HG03457 (cell line): ENCODE measurements around the gene C11orf97.

Experiments
- ATAC-seq: cut with Tn5 transposase; IDR thresholded peaks from one replicate; pipeline ENCODE4 v1.9.1; 2021; ENCODE audit warnings: moderate number of reproducible peaks; ENCODE audit not compliant: unreplicated experiment

C11orf97 gene

DNA sequence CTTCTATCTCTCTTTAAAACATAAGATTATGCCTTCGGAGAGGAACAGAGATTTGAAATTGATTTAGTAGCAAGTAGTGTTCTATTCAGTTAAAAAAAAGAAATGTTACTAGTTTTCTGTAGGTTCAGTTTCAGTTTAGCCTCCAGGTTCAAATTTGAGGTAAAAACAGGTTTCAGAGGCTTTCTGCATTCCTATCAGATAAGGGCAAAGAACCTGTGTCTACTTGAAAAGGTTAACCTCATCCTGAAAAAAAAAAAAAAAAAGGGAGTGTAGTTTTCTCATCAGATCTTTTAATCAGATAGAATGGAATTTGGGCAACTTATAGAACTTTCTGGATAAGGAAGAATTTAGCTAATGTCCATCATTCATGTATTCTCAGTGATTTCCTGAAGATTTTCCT is 12.1 kb downstream of the C11orf97 start:
- ATAC-seq: no peak

DNA sequence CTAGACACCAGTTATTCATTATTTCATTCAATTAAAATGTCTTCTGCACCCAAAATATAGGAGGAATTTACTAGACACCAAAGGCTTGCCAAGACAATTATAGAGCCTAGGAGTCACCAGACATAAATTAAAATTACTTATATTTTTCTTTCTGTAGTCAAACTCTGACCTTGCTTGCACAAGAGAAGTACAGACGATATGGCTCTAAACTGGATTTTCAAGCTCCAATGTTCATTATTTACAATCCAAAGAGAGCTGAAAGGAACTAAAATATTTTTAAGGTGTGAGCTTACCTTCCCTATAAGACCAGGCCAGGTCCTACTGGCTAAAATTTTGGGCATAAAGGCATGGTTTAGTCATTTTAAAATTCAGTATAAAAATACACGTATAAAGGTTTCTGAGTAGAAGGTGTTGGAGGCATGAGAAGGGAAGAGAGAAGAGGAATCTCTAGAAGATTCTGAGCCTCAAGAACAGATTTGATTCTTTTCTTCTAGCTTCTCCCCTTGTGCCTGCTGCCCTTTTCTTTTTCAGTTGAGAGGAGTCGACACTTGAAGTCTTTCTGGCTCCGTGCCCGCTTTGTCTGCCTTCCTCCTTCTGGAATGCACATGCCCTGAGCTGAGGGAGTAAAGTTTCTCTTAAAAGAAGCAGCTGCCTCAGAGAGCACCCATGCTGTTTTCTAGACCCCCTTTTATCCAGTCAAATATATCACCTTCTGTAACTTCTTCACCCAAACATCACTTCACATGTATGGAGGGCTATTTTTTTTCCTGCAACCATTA is 13.5 kb downstream of the C11orf97 start:
- ATAC-seq: no peak

DNA sequence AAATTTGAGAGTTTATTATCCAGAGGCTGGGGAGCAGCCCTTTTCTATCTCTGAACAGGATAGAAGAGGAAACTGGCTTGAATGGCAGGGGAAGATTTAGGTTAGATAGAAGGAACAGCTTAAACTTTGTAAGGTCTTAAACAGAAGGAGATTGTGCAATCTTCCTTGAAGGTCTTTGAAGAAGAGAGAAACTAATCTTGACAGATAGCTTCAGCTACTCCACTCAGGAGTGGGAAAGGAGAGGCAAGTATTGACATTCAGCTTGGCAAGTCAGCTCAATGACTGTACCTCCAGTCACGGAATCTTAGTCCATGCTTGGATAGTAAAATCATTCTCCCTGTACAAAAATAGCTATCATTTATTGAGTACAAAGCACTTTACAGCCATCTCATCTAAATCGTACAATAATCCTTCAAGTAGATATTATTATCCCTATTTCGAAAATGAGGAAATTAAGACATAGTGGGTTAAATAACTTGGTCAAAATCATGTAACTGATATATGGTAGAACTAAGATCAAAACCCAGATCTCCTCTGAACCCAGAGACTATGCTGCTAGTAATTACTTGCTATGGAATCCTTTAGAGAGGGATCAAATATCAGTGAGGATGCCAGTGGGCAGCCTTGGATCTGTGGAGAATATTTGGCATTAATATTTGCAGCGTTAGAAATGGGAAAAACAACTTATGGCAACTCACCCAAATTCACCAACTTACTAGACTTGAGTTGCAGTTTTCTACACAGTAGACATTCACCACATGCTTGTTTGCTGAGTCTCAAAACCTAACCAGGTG is 14.6 kb downstream of the C11orf97 start:
- ATAC-seq: no peak

DNA sequence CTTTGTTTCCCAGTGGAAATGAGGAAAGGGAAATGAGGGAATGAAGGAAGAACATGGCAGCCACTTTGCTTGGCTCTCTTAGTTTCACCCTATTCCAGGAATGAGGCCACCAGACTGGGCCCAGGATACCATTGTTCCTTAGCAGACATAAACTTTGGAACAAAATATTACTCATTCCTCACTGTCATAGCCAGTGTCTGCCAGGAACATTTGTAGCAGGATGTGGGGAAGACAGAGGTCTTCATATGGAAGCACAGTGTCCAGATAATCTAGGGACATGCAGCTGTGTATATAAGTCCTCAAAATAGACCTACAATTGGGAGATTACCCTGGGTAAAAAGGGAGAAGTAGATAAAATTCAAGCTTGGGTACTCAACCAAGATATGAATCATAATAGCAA is 16.3 kb downstream of the C11orf97 start:
- ATAC-seq: no peak

DNA sequence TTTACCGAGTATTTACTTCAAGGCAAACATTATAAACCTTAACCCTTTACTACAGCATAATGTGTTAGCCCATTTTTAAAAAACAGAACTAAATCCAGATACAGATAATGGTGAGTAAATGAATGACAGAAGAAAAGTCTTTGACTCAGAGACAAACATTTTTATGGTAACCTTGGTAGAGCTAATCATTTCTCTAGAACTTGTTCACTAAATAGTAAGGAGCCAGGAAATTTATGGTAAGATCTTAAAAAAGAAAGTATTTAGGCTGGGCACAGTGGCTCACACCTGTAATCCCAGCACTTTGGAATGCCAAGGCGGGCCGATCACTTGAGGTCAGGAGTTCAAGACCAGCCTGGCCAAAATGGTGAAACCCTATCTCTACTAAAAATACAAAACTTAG is 19.9 kb downstream of the C11orf97 start:
- ATAC-seq: no peak

DNA sequence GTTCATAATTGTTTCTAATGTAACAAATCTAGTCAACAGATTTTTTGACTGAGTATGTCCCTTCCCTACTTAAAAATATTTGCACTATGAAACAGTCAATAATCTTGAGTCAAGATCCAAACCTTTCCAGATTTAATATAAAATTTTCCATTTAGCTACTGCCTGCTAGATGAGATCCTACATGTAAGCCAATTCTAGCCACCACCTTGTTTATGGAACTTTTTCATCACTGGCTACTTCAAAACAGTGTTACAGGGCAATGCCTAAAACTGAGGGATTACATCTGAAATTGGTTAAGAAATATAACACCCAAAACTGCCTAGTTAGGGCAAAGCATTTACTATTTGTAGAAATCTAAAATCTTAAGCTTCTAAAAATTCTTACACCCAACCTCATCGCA is 20.9 kb downstream of the C11orf97 start:
- ATAC-seq: no peak

DNA sequence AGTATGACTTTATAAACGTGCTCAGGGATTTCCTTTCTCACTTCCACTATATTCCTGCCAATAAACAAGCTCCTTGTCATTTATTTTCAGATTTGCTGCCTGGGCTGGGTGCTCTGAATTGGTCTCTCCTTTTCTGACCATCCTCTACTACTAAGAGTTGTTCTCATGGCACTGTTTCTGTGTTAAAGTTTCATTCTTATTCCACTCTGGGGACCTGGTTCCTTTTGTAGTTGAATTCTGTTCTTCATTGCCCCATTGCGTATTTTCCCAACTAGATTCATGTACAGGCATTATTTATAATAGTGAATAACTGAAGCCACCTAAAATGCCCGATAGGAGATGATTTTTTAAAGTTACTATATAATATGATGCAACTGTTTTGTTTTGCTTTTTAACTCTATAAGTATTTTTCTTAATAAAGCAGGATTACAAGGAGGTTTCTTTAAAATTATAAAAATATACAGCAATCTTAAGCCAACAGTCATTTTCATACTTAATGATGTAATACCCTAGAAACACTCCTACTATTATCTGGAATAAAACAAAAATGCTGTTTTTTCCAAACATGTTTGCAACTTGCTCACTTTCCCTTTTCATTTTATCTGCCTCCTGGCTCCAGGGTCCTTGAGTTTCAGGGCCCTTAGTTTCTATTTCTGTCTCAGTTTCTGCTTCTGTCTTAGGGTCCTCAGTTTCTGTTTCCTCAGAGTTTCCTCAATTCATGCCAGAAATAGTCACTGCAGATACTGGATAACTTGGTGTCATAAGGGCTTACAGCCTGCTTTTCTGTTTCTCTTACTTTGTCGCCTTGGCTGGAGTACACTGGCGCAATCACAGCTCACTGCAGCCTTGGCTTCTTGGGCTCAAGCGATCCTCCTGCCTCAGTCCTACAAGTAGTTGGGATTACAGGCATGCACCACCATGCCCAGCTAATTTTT is 21.7 kb downstream of the C11orf97 start:
- ATAC-seq: no peak

DNA sequence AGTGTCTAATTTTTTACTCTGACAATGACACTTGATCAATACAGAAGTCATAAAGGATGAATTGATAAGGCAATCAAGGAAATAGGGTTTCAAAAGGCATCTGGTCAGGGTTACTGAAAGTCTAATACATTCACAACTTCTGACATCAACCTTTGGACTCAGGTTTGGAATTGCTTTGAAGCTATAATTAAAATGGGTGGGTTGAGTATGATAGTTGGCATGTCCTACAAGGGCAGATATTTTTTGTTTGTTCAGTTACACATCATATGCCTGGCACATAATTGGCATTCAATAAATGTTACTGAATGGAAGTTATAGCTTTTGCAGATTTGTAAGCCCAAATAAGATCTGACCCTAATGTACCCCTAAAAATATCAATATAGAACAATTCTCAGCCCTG is 24.1 kb downstream of the C11orf97 start:
- ATAC-seq: no peak

DNA sequence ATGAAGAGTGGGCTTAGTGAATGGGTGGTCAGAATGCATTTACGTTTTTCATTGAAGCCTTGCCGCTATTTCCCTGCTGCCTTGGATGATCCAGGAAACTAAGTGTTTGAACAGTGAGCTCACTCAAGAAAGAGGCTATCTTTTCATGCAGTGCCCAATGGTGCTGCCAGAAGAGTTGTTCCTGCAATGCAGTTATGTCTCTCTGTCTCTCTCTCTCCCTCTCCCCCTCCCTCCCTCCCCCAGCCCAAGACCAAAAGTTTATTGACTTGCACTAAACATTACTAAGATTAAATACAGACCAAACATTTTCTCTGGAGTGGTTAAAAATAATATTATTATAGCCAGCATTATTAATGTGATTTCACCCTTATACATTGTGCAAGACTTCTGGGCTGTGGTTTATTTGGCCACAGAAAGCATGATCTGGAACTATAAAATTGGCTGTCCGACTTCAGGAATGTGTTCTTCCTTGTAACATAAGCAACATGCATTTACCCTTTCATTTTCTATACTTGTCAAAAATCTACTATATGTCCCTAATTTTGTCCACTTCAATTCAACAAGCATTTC is 24.9 kb downstream of the C11orf97 start:
- no peak for ATAC-seq

DNA sequence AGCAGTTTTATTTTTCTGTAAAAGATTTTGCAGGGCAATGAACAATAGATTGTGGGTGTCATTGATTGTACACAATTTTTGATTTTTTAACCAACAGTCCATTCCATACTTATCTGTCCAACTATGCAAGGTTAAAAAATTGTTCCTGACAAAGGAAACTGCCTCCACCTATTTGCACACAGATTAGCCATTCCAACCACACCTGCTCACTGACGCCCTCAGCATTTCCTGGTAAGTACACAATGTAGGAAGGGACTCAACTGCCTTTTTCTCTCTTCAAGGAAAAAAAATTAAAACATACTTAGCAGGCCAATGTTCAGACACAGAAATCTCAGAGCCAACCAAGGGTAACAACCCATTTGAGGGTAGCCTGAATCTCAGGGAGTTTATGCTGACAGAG is 27.2 kb downstream of the C11orf97 start:
- ATAC-seq: no peak

DNA sequence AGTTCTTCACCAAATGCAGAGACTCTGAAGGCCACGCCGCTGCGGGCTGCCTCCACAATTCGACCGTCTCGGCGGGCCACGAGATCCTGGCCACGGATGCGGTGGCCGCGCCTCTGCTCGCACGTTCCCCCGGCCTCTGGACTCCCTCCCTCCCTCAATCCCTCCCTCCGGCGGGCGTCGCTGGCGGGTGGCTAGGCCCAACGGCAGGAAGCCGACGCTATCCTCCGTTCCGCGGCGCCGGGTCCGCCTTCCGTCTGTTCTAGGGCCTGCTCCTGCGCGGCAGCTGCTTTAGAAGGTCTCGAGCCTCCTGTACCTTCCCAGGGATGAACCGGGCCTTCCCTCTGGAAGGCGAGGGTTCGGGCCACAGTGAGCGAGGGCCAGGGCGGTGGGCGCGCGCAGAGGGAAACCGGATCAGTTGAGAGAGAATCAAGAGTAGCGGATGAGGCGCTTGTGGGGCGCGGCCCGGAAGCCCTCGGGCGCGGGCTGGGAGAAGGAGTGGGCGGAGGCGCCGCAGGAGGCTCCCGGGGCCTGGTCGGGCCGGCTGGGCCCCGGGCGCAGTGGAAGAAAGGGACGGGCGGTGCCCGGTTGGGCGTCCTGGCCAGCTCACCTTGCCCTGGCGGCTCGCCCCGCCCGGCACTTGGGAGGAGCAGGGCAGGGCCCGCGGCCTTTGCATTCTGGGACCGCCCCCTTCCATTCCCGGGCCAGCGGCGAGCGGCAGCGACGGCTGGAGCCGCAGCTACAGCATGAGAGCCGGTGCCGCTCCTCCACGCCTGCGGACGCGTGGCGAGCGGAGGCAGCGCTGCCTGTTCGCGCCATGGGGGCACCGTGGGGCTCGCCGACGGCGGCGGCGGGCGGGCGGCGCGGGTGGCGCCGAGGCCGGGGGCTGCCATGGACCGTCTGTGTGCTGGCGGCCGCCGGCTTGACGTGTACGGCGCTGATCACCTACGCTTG is 31.7 kb downstream of the C11orf97 start, which contains the start of gene FUT4:
Gene FUT4 (plus strand): TSS at position 227 of the 951 bp plus-strand sequence. CDS start 213 bp downstream, at position 440.
- ATAC-seq: peak; percentile 83

DNA sequence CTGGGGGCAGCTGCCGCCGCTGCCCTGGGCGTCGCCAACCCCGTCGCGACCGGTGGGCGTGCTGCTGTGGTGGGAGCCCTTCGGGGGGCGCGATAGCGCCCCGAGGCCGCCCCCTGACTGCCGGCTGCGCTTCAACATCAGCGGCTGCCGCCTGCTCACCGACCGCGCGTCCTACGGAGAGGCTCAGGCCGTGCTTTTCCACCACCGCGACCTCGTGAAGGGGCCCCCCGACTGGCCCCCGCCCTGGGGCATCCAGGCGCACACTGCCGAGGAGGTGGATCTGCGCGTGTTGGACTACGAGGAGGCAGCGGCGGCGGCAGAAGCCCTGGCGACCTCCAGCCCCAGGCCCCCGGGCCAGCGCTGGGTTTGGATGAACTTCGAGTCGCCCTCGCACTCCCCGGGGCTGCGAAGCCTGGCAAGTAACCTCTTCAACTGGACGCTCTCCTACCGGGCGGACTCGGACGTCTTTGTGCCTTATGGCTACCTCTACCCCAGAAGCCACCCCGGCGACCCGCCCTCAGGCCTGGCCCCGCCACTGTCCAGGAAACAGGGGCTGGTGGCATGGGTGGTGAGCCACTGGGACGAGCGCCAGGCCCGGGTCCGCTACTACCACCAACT is 32.5 kb downstream of the C11orf97 start:
- ATAC-seq: peak; percentile 0

DNA sequence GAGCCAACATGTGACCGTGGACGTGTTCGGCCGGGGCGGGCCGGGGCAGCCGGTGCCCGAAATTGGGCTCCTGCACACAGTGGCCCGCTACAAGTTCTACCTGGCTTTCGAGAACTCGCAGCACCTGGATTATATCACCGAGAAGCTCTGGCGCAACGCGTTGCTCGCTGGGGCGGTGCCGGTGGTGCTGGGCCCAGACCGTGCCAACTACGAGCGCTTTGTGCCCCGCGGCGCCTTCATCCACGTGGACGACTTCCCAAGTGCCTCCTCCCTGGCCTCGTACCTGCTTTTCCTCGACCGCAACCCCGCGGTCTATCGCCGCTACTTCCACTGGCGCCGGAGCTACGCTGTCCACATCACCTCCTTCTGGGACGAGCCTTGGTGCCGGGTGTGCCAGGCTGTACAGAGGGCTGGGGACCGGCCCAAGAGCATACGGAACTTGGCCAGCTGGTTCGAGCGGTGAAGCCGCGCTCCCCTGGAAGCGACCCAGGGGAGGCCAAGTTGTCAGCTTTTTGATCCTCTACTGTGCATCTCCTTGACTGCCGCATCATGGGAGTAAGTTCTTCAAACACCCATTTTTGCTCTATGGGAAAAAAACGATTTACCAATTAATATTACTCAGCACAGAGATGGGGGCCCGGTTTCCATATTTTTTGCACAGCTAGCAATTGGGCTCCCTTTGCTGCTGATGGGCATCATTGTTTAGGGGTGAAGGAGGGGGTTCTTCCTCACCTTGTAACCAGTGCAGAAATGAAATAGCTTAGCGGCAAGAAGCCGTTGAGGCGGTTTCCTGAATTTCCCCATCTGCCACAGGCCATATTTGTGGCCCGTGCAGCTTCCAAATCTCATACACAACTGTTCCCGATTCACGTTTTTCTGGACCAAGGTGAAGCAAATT is 33.3 kb downstream of the C11orf97 start:
- ATAC-seq: no peak

DNA sequence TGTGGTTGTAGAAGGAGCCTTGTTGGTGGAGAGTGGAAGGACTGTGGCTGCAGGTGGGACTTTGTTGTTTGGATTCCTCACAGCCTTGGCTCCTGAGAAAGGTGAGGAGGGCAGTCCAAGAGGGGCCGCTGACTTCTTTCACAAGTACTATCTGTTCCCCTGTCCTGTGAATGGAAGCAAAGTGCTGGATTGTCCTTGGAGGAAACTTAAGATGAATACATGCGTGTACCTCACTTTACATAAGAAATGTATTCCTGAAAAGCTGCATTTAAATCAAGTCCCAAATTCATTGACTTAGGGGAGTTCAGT is 33.9 kb downstream of the C11orf97 start:
- ATAC-seq: no peak

DNA sequence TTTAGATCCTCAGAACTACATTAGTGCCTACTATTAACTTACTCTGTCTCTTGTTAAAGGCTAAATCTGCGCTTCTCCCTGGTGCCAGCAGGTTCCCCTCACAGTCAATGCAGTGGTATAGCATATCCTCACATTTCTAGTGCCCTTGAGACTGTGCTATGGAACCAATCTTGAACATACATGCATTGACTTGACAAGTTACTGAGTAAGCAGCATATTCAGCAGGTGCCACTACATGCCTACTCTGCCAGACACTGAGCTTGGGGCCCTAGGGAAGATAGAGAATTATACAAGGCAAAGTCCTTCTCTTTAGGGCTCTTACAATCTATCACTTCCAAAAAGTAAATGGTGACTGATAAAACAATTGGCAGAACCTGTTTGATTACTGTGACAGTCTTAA is 34.6 kb downstream of the C11orf97 start:
- no peak for ATAC-seq

DNA sequence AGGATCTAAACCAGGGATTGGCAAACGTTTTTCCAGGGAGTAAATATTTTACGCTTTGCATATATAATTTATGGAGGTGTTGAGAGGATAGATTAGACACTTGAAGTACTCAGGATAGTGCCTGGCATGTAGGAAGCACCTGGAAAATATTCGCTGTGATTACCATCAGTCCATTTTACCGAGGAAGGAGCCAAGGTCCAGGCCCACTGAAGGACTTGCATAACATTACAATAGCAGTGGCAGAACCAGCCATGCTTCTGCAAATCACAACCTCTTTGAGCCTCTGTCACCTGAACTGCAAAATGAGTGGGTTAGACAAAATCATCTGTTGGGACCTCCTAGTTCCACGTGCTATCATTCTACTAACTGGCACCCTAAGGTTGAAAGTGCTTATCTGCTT is 36.9 kb downstream of the C11orf97 start:
- ATAC-seq: no peak

DNA sequence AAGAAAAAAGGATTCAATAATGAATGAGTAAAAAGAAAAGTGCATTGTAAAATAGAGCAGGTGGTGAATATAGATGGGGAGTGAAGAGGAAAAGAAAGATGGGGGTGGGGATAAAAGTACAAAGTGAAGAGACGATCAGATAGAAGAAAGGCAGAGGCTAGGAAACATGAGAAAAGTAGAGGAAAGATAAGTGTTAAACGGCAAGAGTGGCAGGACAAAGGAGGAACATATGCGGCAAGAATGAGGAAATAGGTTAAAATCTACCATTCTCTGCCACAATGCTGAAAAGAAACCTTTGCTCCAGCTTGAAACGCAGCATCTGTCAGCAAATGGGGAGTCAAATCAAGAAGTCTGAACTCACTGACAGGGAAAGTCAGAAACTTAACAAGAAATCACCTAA is 38.3 kb downstream of the C11orf97 start:
- no peak for ATAC-seq

DNA sequence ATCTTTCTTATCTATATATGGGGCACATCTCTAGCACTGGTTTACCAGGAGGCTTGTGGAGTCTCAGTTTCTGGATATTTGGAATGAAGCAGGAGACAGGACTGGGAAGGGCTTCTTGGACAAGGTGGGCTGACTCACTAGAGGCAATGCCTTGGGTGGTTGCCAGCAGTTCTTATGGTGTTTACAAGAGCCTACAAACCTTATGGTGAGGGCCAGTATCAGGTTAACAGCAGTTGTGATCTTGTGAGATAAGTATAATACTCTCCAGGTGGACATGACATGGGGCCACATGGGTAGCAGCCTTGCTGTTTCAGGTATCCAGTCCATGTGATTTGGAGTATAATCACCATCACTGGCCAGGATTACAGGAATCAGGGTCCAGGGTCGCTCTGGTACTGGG is 41.7 kb downstream of the C11orf97 start:
- ATAC-seq: no peak
